Neural progenitor cell (in vitro differentiated cells): Measurements from ENCODE around the gene MCRIP2.

Experiments used
- CTCF ChIP-seq: fragments of 200-600 bp; sonication (generic); IDR thresholded peaks from 2 replicates; pipeline ENCODE4 v1.5.1; 2017; ENCODE audit warnings: antibody characterized with exemption, mild to moderate bottlenecking
- EZH2 ChIP-seq: fragments of 200-600 bp; sonication (generic); IDR thresholded peaks from 2 replicates; pipeline ENCODE4 v1.6.1; 2017; ENCODE audit warnings: antibody characterized with exemption, mild to moderate bottlenecking, moderate library complexity
- EZH2phosphoT487 ChIP-seq: fragments of 200-600 bp; sonication (generic); IDR thresholded peaks from 2 replicates; pipeline ENCODE4 v1.6.1; 2017; ENCODE audit warnings: antibody characterized with exemption

- TF ChIP-seq CTCF (no peak), EZH2phosphoT487 (no peak), EZH2 (no peak)
Measured at GRCh38 chr16:660132-660458, 18.5 kb downstream of the MCRIP2 start.
